Stimulated activated CD4-positive, alpha-beta T cell treated with anti-CD3 and anti-CD28 coated beads, Interleukin-1b, Interleukin-23, amount 100 ng/mL, for 1 hour (primary cell): ENCODE data around the gene RRN3.
"Not testable (repeated sequence)": the region's sequence is repeated elsewhere in the genome, so short reads cannot be mapped to it uniquely, and the experiment has no call there.

Experiments
- DNase-seq, 2 donors: peaks; one replicate each; pipeline ENCODE4 v3.0.0-alpha.2; 2020; ENCODE audit warnings: low read depth in 2 of 2

RRN3 gene

DNA sequence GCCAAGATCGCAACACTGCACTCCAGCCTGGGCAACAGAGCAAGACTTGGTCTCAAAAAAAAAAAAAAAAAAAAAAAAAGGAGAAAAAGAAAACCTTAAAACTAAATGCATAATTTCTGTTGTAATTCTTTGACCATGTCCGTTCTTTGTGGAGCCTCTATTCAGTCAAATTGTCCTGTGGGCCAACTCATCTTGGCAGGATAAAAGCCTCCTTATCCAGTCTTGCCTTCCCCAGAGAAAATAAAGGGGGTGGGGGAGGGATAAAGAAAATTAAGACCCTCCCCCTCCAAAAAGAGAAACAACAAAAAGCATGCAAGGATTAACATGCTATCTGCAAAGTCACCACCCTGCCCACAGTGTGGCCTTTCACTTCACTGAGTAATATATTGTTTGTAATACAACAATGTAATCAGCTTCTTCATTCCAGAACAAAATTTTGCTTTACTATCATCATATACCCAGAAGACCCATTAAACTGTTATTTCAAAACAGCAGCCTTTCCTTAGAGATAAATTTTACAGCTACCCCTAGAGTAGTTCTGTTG lies 5.4 kb upstream of the RRN3 start:
- DNase-seq, result not testable (repeated sequence)

- DNase-seq, result not testable (repeated sequence)
These were observed 2.5 kb upstream of the RRN3 start for GRCh38 chr16:15096583-15096972.

GRCh38 chr16:15093571-15093954 lies 509 bp downstream of the RRN3 start:
- DNase-seq, result not testable (repeated sequence)

DNA sequence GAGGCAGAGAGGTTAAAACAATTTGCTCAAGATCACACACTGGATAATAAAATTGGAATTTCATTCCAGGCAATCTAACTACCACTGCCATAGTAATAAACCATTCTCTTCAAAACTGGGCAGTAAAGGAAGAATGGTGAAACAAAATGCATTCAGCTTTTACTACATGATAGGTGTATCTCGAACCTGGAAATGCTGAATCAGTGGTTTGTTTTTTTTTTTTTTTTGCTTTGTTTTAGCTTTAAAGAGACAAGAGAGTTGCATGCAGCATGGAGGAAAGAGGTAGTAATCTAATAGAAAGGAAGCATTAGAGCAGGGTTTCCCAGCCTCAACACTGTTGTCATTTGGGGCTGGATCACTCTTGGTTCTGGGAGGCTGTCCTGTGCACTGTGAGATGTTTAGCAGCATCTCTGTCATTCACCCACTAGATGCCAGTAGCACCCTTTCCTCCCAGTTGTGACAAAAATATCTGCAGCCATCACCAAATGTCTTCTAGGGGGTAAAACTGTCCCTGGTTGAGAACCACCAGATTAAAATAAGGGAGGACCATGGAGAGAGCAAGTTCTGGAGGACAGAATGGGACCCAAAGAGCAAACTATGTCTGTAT lies 3.3 kb downstream of the RRN3 start:
- not testable (repeated sequence) for DNase-seq

DNA sequence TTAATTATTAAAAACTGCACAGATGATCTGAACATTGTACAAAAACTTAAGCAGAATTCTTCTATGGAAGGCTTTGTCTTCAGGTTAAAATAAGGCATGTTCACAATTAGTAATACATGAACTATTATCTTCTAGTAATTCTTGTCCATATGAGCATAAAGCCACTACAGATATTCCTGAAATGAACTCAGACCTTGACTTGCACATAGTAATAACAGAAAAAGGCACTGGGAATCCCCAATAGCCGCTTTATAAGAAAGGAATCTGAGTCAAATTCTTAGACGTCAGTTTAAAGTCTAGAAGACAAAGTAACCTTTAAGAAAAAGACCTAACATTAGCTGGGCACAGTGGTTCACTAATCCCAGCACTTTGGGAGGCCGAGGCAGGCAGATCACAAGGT lies 11.3 kb downstream of the RRN3 start:
- DNase-seq, result not testable (repeated sequence)

DNA sequence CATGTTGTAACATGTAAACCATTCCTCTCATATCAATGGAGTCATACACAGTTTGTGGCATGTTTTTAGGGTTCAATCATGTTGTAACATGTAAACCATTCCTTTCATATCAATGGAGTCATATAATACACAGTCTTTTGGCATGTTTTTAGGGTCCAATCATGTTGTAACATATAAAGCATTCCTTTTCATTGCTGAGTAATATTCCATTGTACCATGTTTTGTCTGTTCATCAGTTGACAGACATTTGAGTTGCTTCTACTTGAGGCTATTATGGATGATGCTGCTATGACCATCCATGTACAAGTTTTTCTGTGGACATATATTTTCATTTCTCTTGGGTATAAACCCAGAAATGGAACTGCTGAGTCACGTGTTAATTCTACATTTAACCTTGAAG lies 13.2 kb downstream of the RRN3 start:
- not testable (repeated sequence) for DNase-seq

DNA sequence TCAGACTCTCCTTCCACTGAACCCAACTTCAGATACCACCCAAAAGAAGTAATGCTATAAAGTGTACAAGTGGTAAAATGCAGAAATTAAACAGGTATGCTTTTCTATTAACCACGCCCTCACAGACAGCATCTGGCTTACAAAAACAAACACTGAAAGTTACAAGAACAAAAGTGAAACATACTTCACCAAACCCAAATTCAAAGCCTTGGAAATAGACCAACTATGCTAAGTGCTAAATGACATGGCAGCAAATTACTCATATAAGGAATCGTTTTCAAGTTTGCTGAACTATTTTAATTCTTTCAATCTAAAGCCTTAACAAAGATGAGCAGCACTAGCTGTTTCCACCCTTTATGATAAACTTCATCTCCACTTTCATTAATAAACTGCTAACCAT lies 17.9 kb downstream of the RRN3 start:
- not testable (repeated sequence) for DNase-seq

GRCh38 chr16:15073101-15073500 lies 21.0 kb downstream of the RRN3 start:
- DNase-seq, result no peak

DNA sequence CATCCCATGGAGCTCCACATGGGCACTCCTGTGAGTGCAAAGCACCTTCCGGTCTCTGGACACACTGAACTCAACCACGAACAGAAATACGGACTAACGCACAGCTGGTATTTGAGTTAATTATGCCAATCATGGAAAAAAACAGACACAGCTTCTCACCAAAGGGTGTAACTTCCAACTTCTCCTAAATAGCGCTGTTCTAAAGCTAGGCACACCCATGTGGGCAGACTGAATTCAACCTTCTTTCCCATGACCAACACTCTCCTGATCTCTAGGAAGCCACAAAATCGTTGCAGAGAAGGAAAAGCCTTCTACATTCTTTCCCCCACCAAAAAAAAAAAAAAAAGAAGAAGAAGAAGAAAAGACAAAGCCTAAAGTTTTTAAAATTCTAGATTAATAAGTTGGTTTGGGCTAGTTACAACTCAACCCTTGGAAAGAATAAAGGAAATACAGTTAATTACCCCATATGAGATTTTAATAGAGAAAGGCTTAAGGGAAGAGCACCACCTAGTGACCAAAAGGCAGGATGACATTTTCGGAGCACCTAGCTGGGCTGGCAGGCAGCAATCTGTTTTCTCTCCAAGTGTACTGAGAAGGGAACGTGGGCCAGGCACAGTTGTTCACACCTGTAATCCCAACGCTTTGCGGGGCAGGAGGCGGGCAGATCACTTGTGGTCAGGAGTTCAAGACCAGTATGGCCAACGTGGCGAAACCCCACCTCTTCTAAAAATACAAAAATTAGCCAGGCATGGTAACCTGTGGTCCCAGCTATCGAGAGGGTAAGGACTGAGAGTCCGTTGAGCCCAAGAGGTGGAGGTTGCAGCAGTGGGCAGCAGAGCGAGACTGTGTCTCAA lies 21.9 kb downstream of the RRN3 start:
- not testable (repeated sequence) for DNase-seq

GRCh38 chr16:15071013-15071412 lies 23.1 kb downstream of the RRN3 start:
- not testable (repeated sequence) for DNase-seq

GRCh38 chr16:15066690-15067089 lies 27.4 kb downstream of the RRN3 start:
- not testable (repeated sequence) for DNase-seq

DNA sequence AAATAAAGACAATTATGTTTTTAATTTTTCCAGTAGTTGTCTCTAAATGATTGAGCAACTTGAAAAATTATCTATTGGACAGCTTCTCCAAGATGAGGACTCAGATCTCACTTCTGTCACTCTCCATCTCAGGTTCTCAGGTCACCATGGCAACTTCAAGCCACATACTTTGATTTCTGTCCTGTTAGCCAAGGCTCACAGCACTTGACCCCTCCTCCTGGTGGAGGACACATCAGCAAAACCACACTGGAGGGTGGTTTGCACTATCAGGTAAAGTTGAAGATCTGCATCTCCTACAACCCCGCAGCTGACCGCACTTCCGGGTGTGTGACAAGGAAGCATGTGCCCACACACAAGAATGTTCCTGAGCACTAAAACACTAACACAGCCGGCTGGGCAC lies 28.1 kb downstream of the RRN3 start:
- DNase-seq, result not testable (repeated sequence)

DNA sequence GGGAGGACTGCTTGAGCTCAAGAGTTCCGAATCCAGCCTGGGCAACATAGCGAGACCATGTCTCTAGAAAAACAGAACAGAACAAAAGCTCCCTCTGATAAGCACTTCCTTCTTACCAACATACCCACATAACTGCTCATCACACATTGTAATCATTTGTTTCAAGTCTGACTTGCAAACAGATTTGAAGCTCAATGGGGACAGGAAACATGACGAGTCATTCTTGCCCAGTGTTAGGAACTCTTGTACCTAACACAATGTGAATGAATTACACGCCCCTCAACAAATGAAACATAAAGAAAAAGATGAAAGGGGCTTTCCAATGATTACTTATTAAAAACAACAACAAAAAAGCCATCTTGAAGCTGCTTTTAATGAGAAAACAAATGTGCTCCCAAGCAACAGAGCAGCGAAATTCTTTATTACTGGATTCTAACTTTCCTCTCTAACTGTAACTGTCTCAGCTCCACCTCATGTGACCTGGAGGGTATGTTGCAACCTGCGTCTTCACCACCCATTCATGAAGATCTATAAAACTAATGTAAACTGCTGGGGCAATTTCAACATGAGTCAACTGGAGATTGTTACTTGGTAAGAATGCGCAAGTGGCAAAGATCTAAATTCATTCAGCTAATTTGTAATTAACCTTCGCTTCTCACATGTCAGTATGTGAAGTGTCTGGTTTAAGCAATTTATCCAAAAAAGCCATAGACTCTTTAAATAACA lies 31.8 kb downstream of the RRN3 start:
- not testable (repeated sequence) for DNase-seq

DNA sequence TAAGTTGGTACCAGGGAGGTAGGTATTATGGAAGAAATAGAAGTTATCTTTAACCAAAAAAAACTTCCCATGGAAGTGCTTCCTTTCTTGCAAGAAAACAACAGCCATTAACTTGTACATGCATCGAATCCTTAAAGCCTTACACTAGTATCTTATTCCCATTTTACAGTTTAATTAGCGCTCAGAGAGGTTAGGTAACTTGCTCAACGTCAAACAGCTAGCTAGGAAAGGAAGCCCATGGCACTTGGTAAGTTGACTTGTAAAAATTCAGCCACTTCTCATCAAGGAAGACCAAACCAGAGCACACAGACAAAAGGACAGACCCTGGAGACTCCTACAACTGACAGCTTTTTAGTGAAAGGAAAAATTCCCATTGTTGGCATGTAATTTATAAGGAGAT lies 34.7 kb downstream of the RRN3 start:
- no peak for DNase-seq

DNA sequence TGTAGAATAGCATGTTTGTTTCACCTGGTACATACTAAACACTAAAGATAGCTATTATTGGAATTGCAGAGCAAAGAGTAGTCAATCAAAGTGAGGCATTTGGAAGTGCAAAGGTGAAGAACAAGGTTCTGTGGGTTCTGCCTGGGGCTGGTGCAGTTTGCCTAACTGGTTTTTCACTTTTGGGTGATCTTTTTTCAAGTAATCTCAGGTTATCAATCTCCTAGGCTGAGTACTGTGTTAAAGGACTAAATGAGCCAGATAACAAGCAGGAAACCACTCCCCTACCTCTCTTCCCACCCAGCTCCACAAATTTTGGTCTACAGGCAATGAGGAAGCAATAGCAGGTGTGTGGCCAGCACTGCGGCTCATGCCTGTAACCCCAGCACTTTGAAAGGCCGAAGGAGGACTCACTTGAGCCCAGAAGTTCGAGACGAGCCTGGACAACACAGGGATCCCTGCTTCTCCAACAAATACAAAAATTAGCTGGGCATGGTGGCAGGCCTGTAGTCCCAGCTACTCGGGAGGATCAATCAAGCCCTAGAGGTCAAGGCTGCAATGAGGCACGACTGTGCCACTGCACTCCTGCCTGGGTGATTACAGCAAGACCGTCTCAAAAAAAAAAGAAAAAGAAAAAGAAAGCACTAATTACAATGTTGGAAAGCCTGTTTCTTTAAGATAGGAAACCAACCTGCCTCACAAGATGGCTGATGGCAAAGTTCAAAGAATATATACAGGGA lies 36.2 kb downstream of the RRN3 start:
- DNase-seq, result no peak

DNA sequence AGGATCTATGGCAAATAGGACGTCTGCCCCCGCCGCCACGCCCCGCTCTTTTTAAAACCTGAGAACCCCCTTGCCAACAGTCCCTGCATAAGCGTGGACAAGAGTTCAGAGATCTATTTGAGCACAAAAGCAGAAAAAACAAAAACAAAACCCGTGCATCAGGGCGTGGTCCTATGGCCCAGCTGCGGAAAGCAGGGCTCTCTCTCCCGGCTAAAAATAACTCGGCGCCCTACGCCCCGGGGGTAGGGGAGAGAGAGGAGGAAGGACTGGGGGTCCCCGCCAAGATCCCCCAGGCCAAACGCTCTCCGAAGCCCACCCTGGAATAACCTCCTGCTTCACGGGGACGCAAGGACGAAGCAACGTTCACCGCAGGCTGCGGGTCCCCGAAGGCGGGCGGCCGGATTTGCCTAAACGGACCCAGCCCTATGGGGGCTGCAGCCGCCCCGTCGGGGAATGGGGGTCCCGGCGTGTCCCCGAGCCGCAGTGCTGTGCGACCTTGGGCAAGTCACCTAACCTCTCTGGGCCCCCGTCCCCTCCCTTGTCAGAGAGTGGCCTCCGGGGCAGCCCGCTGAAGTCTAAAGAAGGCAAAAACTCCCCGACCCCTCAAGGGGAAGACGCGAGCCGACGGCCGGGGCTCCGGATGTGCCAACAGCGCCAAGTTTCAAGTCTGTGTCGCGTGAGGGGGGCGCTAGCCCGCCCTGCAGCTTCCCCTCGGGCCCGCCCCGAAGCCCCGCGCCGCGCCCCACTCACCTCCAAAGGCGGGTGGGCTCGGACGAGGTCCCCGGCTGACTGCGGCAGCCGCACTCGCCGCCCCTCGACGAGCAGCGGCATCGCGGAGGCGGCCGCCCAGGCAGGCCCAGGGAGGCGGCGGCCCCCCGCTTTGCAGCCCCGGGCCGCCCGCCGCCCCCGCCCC lies 38.7 kb downstream of the RRN3 start:
- DNase-seq, result no peak

DNA sequence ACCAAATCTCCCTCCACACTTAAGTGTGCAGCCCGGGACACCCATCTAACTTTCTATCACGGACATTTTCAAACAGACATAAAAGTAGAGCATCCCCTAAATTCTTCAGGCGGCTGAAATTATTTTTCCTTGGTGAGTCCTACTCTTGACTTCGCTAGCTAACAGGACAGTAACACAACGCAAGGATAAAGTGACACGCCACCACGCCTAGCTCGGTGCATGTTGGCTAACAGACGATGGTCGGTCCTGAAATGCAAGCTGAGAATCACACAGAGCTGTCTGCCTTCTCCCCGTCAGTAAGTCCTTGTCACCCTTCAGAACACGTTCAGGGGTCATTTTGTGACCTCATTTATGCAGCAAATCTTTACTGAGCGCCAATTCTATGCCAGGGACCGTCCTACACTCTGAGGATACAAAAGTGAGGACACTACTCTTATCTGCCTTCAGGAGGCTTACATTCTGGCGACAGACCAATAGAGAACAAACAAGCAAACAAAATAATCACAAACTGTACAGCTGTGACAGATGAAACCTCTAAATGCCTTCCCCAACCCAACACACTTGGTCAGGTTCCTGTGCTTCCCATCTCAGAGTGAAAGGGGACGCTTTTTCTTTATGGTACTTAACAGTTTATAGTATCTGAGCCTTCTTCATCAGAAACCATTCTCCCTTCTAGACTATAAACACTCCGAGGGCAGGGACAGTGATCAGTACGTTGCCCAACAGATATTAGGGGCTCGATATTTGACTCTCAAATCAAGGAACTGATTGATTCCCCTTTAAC lies 39.5 kb downstream of the RRN3 start:
- no peak for DNase-seq

DNA sequence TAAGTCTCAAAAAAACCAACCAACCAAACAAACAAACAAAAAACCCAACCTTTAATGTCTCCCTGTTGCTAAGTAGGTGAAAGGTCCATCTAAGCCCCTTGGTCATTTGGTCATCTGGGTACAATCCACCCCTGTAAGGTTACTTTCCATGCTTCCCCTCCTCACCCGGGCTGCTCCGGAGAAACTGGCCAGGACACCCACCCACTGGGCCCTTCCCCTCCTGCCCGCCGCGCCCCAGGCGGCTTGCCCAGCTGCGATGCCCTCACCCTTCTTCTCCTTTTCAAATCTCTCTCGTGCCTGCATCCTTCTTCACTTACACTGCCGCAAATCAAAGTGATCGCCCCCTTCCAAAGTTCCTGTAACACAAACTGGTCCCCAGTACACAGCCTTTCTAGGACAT lies 40.2 kb downstream of the RRN3 start:
- no peak for DNase-seq

- no peak for DNase-seq
These were observed 41.2 kb downstream of the RRN3 start for GRCh38 chr16:15052747-15053476.
